ENCODE results near the gene PARP11.
"Not testable (repeated sequence)": the region's sequence is repeated elsewhere in the genome, so short reads cannot be mapped to it uniquely, and the experiment has no call there.

Gene PARP11

GRCh38 chr12:3882406-3882805 is 9.2 kb upstream of the PARP11 start:
- no peak for DNase-seq

GRCh38 chr12:3881281-3881950 is 8.2 kb upstream of the PARP11 start:
- no peak for DNase-seq

- no peak for DNase-seq
Observed at GRCh38 chr12:3879846-3880245, 6.6 kb upstream of the PARP11 start.

- DNase-seq: no peak
Observed at GRCh38 chr12:3871356-3871755, 1.8 kb downstream of the PARP11 start.

GRCh38 chr12:3869865-3870264 is 3.3 kb downstream of the PARP11 start:
- DNase-seq: no peak

GRCh38 chr12:3869433-3869832 is 3.8 kb downstream of the PARP11 start:
- no peak for DNase-seq

- no peak for DNase-seq
Observed at GRCh38 chr12:3863756-3864155, 9.4 kb downstream of the PARP11 start.

- no peak for DNase-seq
Observed at GRCh38 chr12:3842517-3842916, 30.7 kb downstream of the PARP11 start.

- DNase-seq: no peak
Observed at GRCh38 chr12:3841783-3842182, 31.4 kb downstream of the PARP11 start.

GRCh38 chr12:3840833-3841232 is 32.4 kb downstream of the PARP11 start:
- not testable (repeated sequence) for DNase-seq

GRCh38 chr12:3839745-3840144 is 33.5 kb downstream of the PARP11 start:
- not testable (repeated sequence) for DNase-seq

- not testable (repeated sequence) for DNase-seq
Observed at GRCh38 chr12:3838701-3839548, 34.3 kb downstream of the PARP11 start.

- no peak for DNase-seq
Observed at GRCh38 chr12:3838076-3838475, 35.1 kb downstream of the PARP11 start.

GRCh38 chr12:3837049-3837448 is 36.1 kb downstream of the PARP11 start:
- DNase-seq: no peak

- no peak for DNase-seq
Observed at GRCh38 chr12:3836641-3837040, 36.6 kb downstream of the PARP11 start.

- DNase-seq: no peak
Observed at GRCh38 chr12:3835914-3836313, 37.3 kb downstream of the PARP11 start.

GRCh38 chr12:3834774-3835173 is 38.4 kb downstream of the PARP11 start:
- no peak for DNase-seq

- no peak for DNase-seq
Observed at GRCh38 chr12:3833670-3834310, 39.4 kb downstream of the PARP11 start.

GRCh38 chr12:3832738-3833137 is 40.5 kb downstream of the PARP11 start:
- no peak for DNase-seq

- DNase-seq: no peak
Observed at GRCh38 chr12:3828888-3829287, 44.3 kb downstream of the PARP11 start.

GRCh38 chr12:3827301-3828000 is 45.7 kb downstream of the PARP11 start:
- no peak for DNase-seq

- no peak for DNase-seq
Observed at GRCh38 chr12:3821441-3821840, 51.8 kb downstream of the PARP11 start.

- no peak for DNase-seq
Observed at GRCh38 chr12:3820122-3820521, 53.1 kb downstream of the PARP11 start.

Data from NCI-H524 treated with DMSO at 0.1 percent for 48 hours (cell line).